Activated T-cell treated with anti-CD3 and anti-CD28 coated beads, Interleukin-2, amount 50 U/mL, for 24 hours (primary cell): ENCODE data around the gene ALDH2.

Experiments
- DNase-seq: peaks from one replicate; pipeline ENCODE4 v3.0.0-alpha.2; 2020
- H3K27ac Mint-ChIP-seq: 2 replicates; pipeline ENCODE4 v1.8.0; 2020; ENCODE audit warnings: mild to moderate bottlenecking, mixed read lengths
- H3K27me3 Mint-ChIP-seq: 2 replicates; pipeline ENCODE4 v1.8.0; 2020; ENCODE audit warnings: mixed read lengths
- H3K36me3 Mint-ChIP-seq: 2 replicates; pipeline ENCODE4 v1.8.0; 2020; ENCODE audit warnings: low read depth, mixed read lengths
- H3K4me1 Mint-ChIP-seq: 2 replicates; pipeline ENCODE4 v1.8.0; 2020; ENCODE audit warnings: low read depth, mixed read lengths
- H3K4me3 Mint-ChIP-seq: 2 replicates; pipeline ENCODE4 v1.8.0; 2020; ENCODE audit warnings: mild to moderate bottlenecking, moderate library complexity, mixed read lengths
- H3K9me3 Mint-ChIP-seq: 2 replicates; pipeline ENCODE4 v1.8.0; 2020; ENCODE audit warnings: mixed read lengths

Gene ALDH2

DNA sequence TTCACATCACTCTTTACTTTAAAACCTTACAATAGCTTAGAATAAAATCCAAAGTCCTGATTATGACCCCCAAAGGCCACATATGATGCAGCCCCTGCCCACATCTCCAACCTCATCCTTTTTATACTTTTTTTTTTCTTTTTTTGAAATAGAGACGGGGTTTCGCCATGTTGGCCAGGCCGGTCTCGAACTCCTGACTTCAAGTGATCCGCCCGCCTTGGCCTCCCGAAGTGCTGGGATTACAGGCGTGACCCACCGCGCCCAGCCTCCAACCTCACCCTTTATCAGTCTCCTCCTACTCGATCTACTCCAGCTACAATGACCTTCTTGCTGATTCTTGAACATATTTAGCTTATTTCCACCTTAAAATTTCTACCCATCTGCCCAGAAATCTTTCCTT, 74.1 kb downstream of the ALDH2 start:
- H3K4me1 Mint-ChIP-seq: peaks cover 54% of the 10 kb centered on the region
- peaks cover 71% of the 10 kb centered on the region for H3K36me3 Mint-ChIP-seq
- H3K4me3 Mint-ChIP-seq: peak overlapping the region; percentile 94

DNA sequence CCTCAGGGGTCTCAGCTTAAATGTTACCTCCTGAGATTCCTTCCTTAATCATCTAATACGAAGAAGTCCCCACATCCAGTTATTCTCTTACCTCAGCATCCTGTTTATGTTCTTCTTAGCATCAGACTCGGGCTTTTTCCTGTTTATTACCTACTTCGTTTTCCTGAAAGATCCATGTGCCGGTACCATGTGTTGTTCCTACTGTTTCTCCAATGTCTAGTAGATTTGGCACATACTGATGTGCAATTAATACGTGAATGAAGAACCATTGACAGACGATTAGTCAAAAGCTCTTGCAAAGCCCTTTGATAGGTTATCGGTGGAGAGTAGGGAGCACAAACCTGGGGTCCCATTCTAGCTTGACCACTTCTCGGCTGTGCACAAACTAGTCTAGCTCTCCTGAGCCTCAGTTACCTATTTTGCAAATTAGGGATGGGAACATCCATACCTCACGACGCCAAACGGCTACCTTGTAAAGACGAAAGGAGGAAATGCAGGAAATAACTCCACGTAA, 74.6 kb downstream of the ALDH2 start:
- H3K36me3 Mint-ChIP-seq: peaks cover 75% of the 10 kb centered on the region

More for the DNA sequence above, 74.1 kb downstream of the ALDH2 start:
- DNase-seq: no peak
- H3K27ac Mint-ChIP-seq: peak overlapping the region; percentile 98
- H3K9me3 Mint-ChIP-seq: no peaks in the 10 kb centered on the region
- H3K27me3 Mint-ChIP-seq: no peaks in the 10 kb centered on the region

DNA sequence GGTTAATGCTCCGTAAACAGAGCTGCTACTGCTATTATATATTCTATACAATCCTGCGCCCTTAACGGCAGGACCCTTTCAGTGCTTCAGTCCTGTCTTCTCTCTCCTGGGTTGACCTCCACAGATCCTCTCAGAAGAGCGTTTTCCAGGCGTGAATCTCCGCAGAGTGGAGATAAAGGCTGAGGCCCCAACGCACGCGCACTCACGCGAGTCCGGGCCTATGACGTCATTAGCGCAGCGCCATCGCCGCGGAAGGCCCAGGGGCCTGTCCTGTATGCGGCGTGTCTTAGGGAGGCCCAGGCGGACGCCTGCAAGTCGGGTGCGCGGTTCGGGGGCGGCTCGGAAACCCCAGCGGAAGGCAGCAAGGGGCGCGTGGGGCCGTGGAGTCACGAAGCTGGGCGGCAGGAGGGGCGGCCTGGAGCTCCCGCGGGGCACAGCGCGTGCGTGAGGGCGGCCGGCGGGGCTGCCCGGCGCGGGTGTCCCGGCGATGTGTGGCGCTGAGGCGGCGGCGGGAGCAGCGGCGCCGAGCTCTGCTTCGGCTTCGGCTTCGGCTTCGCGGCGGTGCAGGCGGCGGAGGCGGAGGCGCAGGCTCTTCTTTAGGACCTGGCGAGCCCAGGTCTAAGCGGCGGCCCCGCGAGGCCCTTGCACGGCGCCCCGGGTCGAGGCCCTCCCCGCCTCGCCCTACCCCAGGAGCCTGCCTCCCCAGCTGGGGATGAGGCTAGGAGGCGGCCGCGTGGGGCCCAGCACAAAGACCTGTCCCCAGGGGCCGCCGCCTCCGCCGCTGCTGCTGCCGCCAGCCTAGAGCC, 75.2 kb downstream of the ALDH2 start, which contains the start of gene MAPKAPK5:
MAPKAPK5 (plus strand) TSS at position 479 of the 806 bp plus-strand sequence. CDS start 506 bp downstream, outside the sequence.
- peak within 1 kb of the TSS; percentile 94 for H3K4me3 Mint-ChIP-seq
- H3K36me3 Mint-ChIP-seq: peaks cover 81% of the 10 kb centered on the region
- H3K4me1 Mint-ChIP-seq: peaks cover 56% of the 10 kb centered on the region
- no peaks in the 10 kb centered on the region for H3K9me3 Mint-ChIP-seq
- peak; percentile 99 for DNase-seq
- peak within 1 kb of the TSS; percentile 98 for H3K27ac Mint-ChIP-seq
- no peaks in the 10 kb centered on the region for H3K27me3 Mint-ChIP-seq

More for the DNA sequence above, 74.6 kb downstream of the ALDH2 start:
- Mint-ChIP-seq H3K4me3 (peak overlapping the region; percentile 94), H3K4me1 (peaks cover 54% of the 10 kb centered on the region), H3K27me3 (no peaks in the 10 kb centered on the region), H3K27ac (peak overlapping the region; percentile 98), H3K9me3 (no peaks in the 10 kb centered on the region)
- DNase-seq: no peak

DNA sequence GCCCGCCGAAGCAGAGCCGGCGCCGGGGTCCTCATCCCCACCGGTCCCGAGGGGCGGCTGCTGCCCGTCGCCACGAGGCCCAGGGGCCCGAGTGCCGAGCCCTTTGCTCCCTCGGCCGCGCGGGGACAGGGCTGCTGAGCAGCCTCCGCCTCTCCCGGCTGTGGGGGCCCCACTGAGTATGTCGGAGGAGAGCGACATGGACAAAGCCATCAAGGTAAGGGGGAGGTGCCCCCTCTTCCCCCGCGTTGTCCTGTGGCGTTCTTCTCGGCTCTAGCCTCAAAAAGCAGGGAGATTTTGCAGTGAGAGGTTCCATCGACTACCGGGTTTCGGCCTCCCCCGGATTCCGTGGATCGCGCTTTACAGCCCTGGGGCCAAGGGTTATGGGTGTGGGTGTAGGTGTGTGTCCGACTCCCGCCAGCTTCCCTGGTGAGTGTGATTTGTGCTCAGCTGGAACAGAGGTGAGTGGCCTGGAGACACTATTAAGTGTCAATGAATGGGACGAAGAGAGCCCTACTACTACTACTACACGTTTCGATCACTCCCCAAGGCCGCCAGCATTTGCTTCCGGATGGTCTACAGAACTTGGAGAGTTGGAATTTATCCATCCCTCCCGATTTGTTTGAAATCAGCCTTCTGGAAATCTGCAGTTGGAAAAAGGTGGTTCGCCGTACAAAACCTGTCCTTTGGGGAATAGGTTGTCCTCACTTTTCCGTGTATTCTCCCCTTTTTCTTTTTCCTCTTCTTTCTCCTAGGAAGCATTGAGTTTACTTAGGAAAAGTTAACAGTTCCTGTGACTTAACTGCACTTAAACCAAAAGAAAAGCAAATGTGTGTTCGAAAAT, 76.0 kb downstream of the ALDH2 start:
- H3K4me1 Mint-ChIP-seq: peaks cover 62% of the 10 kb centered on the region
- no peaks in the 10 kb centered on the region for H3K9me3 Mint-ChIP-seq
- H3K4me3 Mint-ChIP-seq: peak overlapping the region; percentile 94
- no peak for DNase-seq
- H3K36me3 Mint-ChIP-seq: peaks cover 89% of the 10 kb centered on the region
- peak overlapping the region; percentile 98 for H3K27ac Mint-ChIP-seq
- H3K27me3 Mint-ChIP-seq: no peaks in the 10 kb centered on the region

DNA sequence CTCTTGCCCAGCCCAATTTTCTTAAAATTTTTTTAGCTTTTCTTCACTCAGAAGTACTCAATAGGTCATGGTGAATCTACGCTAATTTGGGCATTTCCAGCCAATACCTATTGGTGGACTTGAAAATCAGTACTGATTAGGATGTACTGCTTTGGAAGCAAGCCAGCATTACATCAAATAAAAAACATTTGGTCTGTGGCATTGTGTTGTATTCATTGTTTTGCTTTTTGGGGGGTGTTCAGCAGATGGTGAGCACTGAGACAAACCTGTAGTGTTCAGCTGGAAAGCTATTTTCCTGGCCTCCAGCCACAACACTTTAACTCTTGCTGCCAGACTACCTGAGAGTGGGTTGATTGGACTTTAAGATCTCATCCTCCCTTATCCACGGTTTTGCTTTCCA, 79.3 kb downstream of the ALDH2 start:
- H3K27me3 Mint-ChIP-seq: no peaks in the 10 kb centered on the region
- H3K4me1 Mint-ChIP-seq: peaks cover 53% of the 10 kb centered on the region
- H3K27ac Mint-ChIP-seq: peak overlapping the region; percentile 88
- no peak overlapping the region for H3K4me3 Mint-ChIP-seq
- no peak for DNase-seq
- H3K9me3 Mint-ChIP-seq: no peaks in the 10 kb centered on the region
- peaks cover 86% of the 10 kb centered on the region for H3K36me3 Mint-ChIP-seq

DNA sequence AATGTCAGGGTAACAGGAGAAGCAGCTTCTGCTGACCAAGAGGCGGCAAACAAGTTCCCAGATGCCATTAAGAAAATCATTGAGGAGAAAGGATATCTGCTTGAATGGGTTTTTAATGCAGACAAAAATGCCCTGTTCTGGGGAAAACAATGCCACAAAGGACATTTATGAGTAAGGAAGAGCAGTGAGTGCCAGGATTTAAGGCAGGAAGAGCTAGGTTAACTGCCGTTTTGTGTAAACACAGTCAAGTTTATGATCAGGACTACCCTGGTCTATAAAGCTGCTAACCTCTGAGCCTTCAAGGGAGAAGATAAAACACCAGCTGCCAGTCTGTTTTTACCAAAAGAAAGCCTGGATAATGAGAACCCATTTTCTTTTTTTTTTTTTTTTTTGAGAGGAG, 83.8 kb downstream of the ALDH2 start:
- no peak for DNase-seq
- Mint-ChIP-seq H3K27me3 (no peaks in the 10 kb centered on the region), H3K9me3 (no peaks in the 10 kb centered on the region), H3K4me3 (no peak overlapping the region), H3K4me1 (peaks cover 55% of the 10 kb centered on the region), H3K36me3 (peaks cover 82% of the 10 kb centered on the region), H3K27ac (no peak overlapping the region)

DNA sequence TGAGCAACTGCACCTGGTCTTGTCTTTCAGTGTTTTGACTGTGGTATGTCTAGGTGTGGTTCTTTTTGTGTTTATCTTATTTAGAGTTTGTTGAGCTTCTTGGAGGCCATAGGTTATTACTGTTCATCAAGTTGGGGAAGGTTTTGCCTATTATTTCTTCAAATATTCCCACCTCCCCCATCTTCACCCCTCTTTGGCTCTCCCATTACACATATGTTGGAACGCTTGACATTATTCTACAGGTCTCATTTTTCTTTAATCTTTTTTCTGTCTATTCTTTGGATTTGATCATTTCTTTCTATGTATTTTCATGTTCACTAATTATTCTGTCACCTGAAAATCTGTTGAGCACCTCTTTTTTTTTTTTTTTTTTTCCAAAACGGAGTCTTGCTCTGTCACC, 91.5 kb downstream of the ALDH2 start:
- H3K4me3 Mint-ChIP-seq: no peak overlapping the region
- peaks cover 55% of the 10 kb centered on the region for H3K36me3 Mint-ChIP-seq
- H3K27me3 Mint-ChIP-seq: no peaks in the 10 kb centered on the region
- H3K27ac Mint-ChIP-seq: no peak overlapping the region
- no peak for DNase-seq
- peaks cover 51% of the 10 kb centered on the region for H3K4me1 Mint-ChIP-seq
- no peaks in the 10 kb centered on the region for H3K9me3 Mint-ChIP-seq

DNA sequence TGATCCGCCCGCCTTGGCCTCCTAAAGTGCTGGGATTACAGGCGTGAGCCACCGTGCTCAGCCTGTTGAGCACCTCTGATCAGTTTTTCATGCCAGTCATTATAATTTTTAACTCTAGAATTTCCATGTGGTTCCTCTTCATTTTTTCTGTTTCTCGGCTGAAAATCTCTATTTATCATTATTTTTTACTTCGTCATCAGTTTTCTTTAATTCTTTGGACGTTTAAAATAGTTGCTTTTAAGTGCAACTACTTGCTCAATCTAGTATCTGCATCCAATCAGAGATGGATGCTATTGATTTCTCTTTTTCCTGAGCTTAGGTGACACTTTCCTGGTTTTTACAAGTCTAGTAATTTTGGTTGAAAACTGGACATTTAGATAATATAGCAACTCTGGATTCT, 92.0 kb downstream of the ALDH2 start:
- Mint-ChIP-seq H3K27me3 (no peaks in the 10 kb centered on the region), H3K36me3 (peaks cover 55% of the 10 kb centered on the region)
- DNase-seq: no peak

DNA sequence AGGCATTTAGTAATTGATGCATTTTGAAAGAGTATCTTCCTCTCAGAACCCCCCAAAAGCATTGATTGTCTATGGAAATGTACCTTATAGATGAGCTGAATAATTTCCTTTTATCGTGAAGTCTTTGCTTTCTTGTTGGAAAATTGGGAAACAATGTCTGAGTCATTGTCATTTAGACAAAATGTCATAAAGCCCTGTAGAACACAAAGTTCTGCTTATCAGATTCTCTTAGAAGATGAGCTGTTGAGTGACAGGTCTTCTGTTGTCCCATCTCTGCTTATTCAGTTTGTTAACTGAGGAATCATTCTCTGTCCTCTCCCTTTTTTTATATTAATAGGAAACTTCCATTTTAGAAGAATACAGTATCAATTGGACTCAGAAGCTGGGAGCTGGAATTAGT, 98.2 kb downstream of the ALDH2 start:
- Mint-ChIP-seq H3K27ac (no peak overlapping the region), H3K27me3 (no peaks in the 10 kb centered on the region), H3K36me3 (peaks cover 75% of the 10 kb centered on the region), H3K9me3 (no peaks in the 10 kb centered on the region), H3K4me3 (no peak overlapping the region), H3K4me1 (peaks cover 19% of the 10 kb centered on the region)
- no peak for DNase-seq

More for the DNA sequence above, 92.0 kb downstream of the ALDH2 start:
- Mint-ChIP-seq H3K4me1 (peaks cover 49% of the 10 kb centered on the region), H3K9me3 (no peaks in the 10 kb centered on the region), H3K27ac (no peak overlapping the region), H3K4me3 (no peak overlapping the region)
